Heart left ventricle (tissue), 16 donors: ENCODE data around the gene KCNH1. TPM values are rescaled to one million over a fixed set of nuclear protein-coding genes. Genes with fewer than 3 reads are reported as not detected.

Source experiments
- ATAC-seq, 4 donors: fragments of 200-7000 bp; cut with Tn5 transposase; one replicate each; pipeline ENCODE4 v1.9.1; 2020 to 2022; ENCODE audit warnings: moderate library complexity in 4 of 4, mild to moderate bottlenecking in 3 of 4, moderate number of reproducible peaks in 1 of 4
- DNase-seq, 5 donors: peaks; one replicate each; pipeline ENCODE4 v3.0.0-alpha.2; 2020
- H3K27ac ChIP-seq, 12 donors: fragments of 200-600 bp; sonication (generic) in 4 of 12; one replicate each; pipeline versions ENCODE4 v1.5.0 to v1.8.0; 2016 to 2022; ENCODE audit warnings: mild to moderate bottlenecking in 2 of 12
- H3K27me3 ChIP-seq, 9 donors: fragments of 200-600 bp; sonication (generic) in 2 of 9; one replicate each; pipeline versions ENCODE4 v1.5.1 to v1.8.0; 2016 to 2022; ENCODE audit warnings: mild to moderate bottlenecking in 3 of 9
- H3K36me3 ChIP-seq, 9 donors: fragments of 200-600 bp; sonication (generic) in 2 of 9; one replicate each; pipeline versions ENCODE4 v1.5.0 to v1.8.0; 2018 to 2022; ENCODE audit warnings: mild to moderate bottlenecking in 2 of 9
- H3K4me1 ChIP-seq, 12 donors: fragments of 200-600 bp; sonication (generic) in 4 of 12; one replicate each; pipeline versions ENCODE4 v1.5.0 to v1.8.0; 2016 to 2022; ENCODE audit warnings: mild to moderate bottlenecking in 3 of 12
- H3K4me3 ChIP-seq, 12 donors: fragments of 200-600 bp; sonication (generic) in 4 of 12; one replicate each; pipeline versions ENCODE4 v1.5.0 to v1.8.0; 2017 to 2022; ENCODE audit warnings: mild to moderate bottlenecking in 9 of 12, moderate library complexity in 4 of 12
- H3K9me3 ChIP-seq, 12 donors: fragments of 200-600 bp; sonication (generic) in 4 of 12; one replicate each; pipeline versions ENCODE4 v1.5.0 to v1.8.0; 2016 to 2022; ENCODE audit warnings: mild to moderate bottlenecking in 1 of 12
- POLR2A ChIP-seq, 2 donors: fragments of 450-650 bp; IDR thresholded peaks; one replicate each; pipeline ENCODE4 v1.6.1; 2017; ENCODE audit warnings: antibody characterized with exemption in 2 of 2, mild to moderate bottlenecking in 2 of 2, moderate library complexity in 2 of 2
- WGBS, 4 donors: extraction: QIAGEN DNeasy Blood & Tissue Kit in 2 of 4; methylation state at CpG; one replicate each; pipeline versions ENCODE4 v1.1.5 to v1.1.7; 2013 to 2018; 5-methylcytosine and 5-hydroxymethylcytosine counted together
- intact Hi-C, 10 donors: fragments of 100-400 bp; cut with DNase I; formaldehyde crosslinking; loops; one replicate each; pipeline versions ENCODE4 v1.11.1 to v1.14.2; 2022
- long read RNA-seq, 3 donors: library from polyadenylated mRNA; unstranded; transcript quantifications; one replicate each; pipeline ENCODE4 v2.0.0, GENCODE V29; 2020 to 2021
- polyA plus RNA-seq, 2 donors: library from polyadenylated mRNA; stranded (reverse); fragments of 200-250 nt; gene quantifications; one replicate each; pipeline ENCODE4 v1.2.3, GENCODE V29; 2013
- total RNA-seq, 9 donors: library from RNA; depleted of rRNA in 2 of 9; stranded (reverse); fragments of >200 nt in 2 of 9; fragmentation: NEBNext Ultra II Directional in 3 of 9; extraction: Animal tissue kit (Norgen Biotek cat#: 25700) in 3 of 9; gene quantifications; one replicate each; pipeline versions ENCODE4 v1.1.0 to v1.2.4, GENCODE V29; 2016 to 2023
- TF ChIP-seq, protein P1 (sequence below), 12 donors: fragments of 200-600 bp; sonication (generic) in 4 of 12; IDR thresholded peaks; one replicate each; pipeline versions ENCODE4 v1.5.0 to v1.8.0; 2018 to 2022; ENCODE audit warnings: antibody characterized with exemption in 12 of 12, mild to moderate bottlenecking in 5 of 12
- donor health status: ischemic (EF 13 %, LVEDD 7.1; RV severe dilation, severe dysfunction).
- donor health status: healthy with polysubstance abuse.
- donor health status: DM: no; HTN: yes; CAD: no.
- donor health status: DM: no; HTN: no; CAD: no.
- donor health status: ischemic (EF 25% LVEDD 6.9; RV normal size, moderate dysfunction).
- donor health status: ischemic (EF 25% LVEDD 5.7; RV mildly dilated, moderate dysfunction).
- donor health status: healthy.
- donor health status: DM: yes; HTN: yes; CAD: no.
- donor health status: ischemic (EF 35%, LVEDD 5.7; RV mildly dilated, moderate dysfunction).
- donor health status: nonischemic (EF 11% LVEDD 7.7; RV severe dilation, severe dysfunction).
- donor health status: DM: yes; HTN: yes; CAD: no.
- donor health status: PGD.
- donor health status: ischemic (EF 29% LVEDD 5.4; RV normal size, mild dysfunction).
- donor health status: nonischemic (EF 23%, LVEDD 6.1; RV moderate dilation, normal function).

Gene KCNH1, protein sequence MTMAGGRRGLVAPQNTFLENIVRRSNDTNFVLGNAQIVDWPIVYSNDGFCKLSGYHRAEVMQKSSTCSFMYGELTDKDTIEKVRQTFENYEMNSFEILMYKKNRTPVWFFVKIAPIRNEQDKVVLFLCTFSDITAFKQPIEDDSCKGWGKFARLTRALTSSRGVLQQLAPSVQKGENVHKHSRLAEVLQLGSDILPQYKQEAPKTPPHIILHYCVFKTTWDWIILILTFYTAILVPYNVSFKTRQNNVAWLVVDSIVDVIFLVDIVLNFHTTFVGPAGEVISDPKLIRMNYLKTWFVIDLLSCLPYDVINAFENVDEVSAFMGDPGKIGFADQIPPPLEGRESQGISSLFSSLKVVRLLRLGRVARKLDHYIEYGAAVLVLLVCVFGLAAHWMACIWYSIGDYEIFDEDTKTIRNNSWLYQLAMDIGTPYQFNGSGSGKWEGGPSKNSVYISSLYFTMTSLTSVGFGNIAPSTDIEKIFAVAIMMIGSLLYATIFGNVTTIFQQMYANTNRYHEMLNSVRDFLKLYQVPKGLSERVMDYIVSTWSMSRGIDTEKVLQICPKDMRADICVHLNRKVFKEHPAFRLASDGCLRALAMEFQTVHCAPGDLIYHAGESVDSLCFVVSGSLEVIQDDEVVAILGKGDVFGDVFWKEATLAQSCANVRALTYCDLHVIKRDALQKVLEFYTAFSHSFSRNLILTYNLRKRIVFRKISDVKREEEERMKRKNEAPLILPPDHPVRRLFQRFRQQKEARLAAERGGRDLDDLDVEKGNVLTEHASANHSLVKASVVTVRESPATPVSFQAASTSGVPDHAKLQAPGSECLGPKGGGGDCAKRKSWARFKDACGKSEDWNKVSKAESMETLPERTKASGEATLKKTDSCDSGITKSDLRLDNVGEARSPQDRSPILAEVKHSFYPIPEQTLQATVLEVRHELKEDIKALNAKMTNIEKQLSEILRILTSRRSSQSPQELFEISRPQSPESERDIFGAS
- total RNA-seq, result under 1 TPM in 1 of 9 donors, not detected in 8; 0.03 TPM
- polyA plus RNA-seq, result not detected
- long read RNA-seq, donor 1, result 0 reads
- long read RNA-seq, donor 2, result 0 reads
- long read RNA-seq, donor 3, result 0 reads

- H3K27me3 ChIP-seq, result peaks cover 0 to 70% (median 20%) of the 10 kb centered on the region in 9 donors
- H3K9me3 ChIP-seq, result no peaks in the 10 kb centered on the region
- peaks cover 0 to 16% (median 10%) of the 10 kb centered on the region in 12 donors for H3K4me1 ChIP-seq
- intact Hi-C loops, result loop anchor here (1.0 to 10.0 kb wide), 13 partner anchors 419 to 727 kb away; no protein-coding TSS in a partner anchor
- peak within 1 kb of the TSS; percentile 11 to 54 (median 46) for H3K4me3 ChIP-seq
- no peaks in the 10 kb centered on the region for H3K36me3 ChIP-seq
- 1 to 12% (median 3%) methylated on average over 6 to 61 of the region's 61 CpGs for WGBS, 4 donors
- H3K27ac ChIP-seq, result no peak within 1 kb of the TSS
- TF ChIP-seq, protein P1, sequence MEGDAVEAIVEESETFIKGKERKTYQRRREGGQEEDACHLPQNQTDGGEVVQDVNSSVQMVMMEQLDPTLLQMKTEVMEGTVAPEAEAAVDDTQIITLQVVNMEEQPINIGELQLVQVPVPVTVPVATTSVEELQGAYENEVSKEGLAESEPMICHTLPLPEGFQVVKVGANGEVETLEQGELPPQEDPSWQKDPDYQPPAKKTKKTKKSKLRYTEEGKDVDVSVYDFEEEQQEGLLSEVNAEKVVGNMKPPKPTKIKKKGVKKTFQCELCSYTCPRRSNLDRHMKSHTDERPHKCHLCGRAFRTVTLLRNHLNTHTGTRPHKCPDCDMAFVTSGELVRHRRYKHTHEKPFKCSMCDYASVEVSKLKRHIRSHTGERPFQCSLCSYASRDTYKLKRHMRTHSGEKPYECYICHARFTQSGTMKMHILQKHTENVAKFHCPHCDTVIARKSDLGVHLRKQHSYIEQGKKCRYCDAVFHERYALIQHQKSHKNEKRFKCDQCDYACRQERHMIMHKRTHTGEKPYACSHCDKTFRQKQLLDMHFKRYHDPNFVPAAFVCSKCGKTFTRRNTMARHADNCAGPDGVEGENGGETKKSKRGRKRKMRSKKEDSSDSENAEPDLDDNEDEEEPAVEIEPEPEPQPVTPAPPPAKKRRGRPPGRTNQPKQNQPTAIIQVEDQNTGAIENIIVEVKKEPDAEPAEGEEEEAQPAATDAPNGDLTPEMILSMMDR (IDR thresholded peaks at IDR 0.05), result peak; percentile 62 to 97 (median 85)
- TF ChIP-seq POLR2A (IDR thresholded peaks at IDR 0.05), result no peak
- DNase-seq (peak; percentile 63 to 83 (median 77)), ATAC-seq (peak; percentile 80 to 99 (median 96))
These were observed at the start of gene KCNH1 for GRCh38 chr1:211133836-211134669. TSS of gene KCNH1 (minus strand) at chr1:211134148. CDS start at chr1:211133945, 203 bp downstream.

DNA sequence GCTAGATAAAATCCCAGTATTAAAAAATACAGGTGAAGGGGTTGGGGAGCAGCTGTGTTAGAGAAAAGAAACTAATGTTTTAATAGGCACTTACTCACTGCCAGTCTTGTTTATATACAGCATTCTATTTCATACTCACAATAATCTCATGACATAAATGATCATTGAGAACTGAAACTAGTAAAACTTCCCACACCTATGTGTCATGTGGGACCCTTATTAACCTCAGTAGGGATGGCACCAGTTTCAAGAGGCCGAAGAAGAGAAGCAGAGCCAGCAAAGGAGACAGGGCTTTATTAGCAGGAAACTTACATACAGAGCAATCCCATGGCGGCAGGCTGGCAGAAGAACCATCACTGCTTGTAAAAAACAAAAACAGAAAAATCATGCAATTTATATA, 48.8 kb upstream of the KCNH1 start:
- Histone ChIP-seq H3K27ac (no peak overlapping the region), H3K4me1 (no peaks in the 10 kb centered on the region), H3K4me3 (no peak overlapping the region), H3K36me3 (no peaks in the 10 kb centered on the region), H3K9me3 (no peaks in the 10 kb centered on the region), H3K27me3 (peaks cover 0 to 4% (median 0%) of the 10 kb centered on the region in 9 donors)
- DNase-seq (no peak), ATAC-seq (no peak)
- intact Hi-C loops, result no loop called here
- TF ChIP-seq, protein P1 (IDR thresholded peaks at IDR 0.05), result no peak
- no peak for TF ChIP-seq POLR2A (IDR thresholded peaks at IDR 0.05)
- 85 to 93% (median 88%) methylated on average over 2 of the region's 2 CpGs for WGBS, 4 donors

DNA sequence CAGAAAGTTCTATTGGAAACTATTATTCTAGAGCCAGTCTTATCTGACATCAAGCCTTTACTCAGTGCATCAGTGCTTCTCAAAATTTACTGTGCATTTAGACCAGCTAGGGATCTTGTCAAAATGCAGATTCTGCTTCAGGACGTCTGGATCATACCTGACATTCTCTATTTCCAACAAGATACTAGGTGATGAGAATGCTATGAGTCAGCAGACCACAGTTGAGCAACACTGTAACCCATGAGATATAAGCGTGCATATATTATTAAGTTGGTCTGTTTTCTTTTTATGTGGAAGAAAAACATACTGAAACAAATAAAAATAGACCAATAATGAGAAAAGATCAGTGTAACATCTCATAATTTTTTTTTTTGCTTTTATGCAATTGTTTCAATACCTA, 40.4 kb upstream of the KCNH1 start:
- DNase-seq, result no peak
- no peaks in the 10 kb centered on the region for H3K36me3 ChIP-seq
- no peaks in the 10 kb centered on the region for H3K4me1 ChIP-seq
- H3K9me3 ChIP-seq, result peaks cover 0 to 35% (median 2%) of the 10 kb centered on the region in 12 donors
- WGBS, 4 donors, result 54 to 63% (median 58%) methylated on average over 2 of the region's 2 CpGs
- no peak overlapping the region for H3K4me3 ChIP-seq
- H3K27me3 ChIP-seq, result peaks cover 0 to 3% (median 0%) of the 10 kb centered on the region in 9 donors
- H3K27ac ChIP-seq, result no peak overlapping the region
- ATAC-seq, result no peak
- TF ChIP-seq, protein P1 (IDR thresholded peaks at IDR 0.05), result no peak
- no peak for TF ChIP-seq POLR2A (IDR thresholded peaks at IDR 0.05)
- intact Hi-C loops, result no loop called here
